ENCODE measurements around the gene DNAH17. TPM values are rescaled to one million over a fixed set of nuclear protein-coding genes. Genes with fewer than 3 reads are reported as not detected.

Gene DNAH17
- total and polyA plus RNA-seq, 2 donors (not counting 3 experiments of a cell fraction or from before 2014, with no cell fraction given): not detected

- no peak overlapping the region for H3K27ac ChIP-seq (ENCODE audit: insufficient read depth, low read depth, low read length)
- no peaks in the 10 kb centered on the region for H3K79me2 ChIP-seq (ENCODE audit: control insufficient read depth, insufficient read depth, low read length)
- H3K36me3 ChIP-seq (ENCODE audit: control insufficient read depth in 2 of 2, extremely low read depth in 1 of 2, insufficient read depth in 2 of 2, low read length in 2 of 2): no peaks in the 10 kb centered on the region
- intact Hi-C loops (cut with micrococcal nuclease) (no loop called here), dilution Hi-C loops (cut with MboI; ENCODE audit: extremely low pct_ligation_motif_present, low sequenced_read_pairs) (no loop called here)
- H2AFZ ChIP-seq (ENCODE audit: low read depth, low read length): no peak overlapping the region
- H3K27me3 ChIP-seq (ENCODE audit: control insufficient read depth in 2 of 2, insufficient read depth in 2 of 2, low read length in 2 of 2): peaks cover 3 to 5% of the 10 kb centered on the region in 2 experiments
- CTCF ChIA-PET: no interaction called here
- no peaks in the 10 kb centered on the region for H3K4me1 ChIP-seq (ENCODE audit: control insufficient read depth, extremely low read depth, insufficient read depth, low read length)
- H3K9ac ChIP-seq (replicated peaks; ENCODE audit: extremely low read depth, insufficient read depth, low read length): no peak overlapping the region
- no peaks in the 10 kb centered on the region for H3K9me3 ChIP-seq (replicated peaks; ENCODE audit: control insufficient read depth, insufficient read depth, low read length)
- no peak for TF ChIP-seq POLR2A (IDR thresholded peaks at IDR 0.05; ENCODE audit: low read depth, low read length)
- no peak for TF ChIP-seq CTCF (IDR thresholded peaks at IDR 0.05; ENCODE audit: extremely low read depth in 1 of 2, insufficient read depth in 1 of 2, low read depth in 1 of 2, low read length in 2 of 2)
- no peak for TF ChIP-seq FOS (IDR thresholded peaks at IDR 0.05; ENCODE audit: borderline replicate concordance, insufficient read depth, low read length)
- no peak for TF ChIP-seq EZH2 (IDR thresholded peaks at IDR 0.05; ENCODE audit: borderline replicate concordance, low read depth, low read length, severe bottlenecking)
- TF ChIP-seq MYC (IDR thresholded peaks at IDR 0.05; ENCODE audit: low read depth, low read length): no peak
- no peak for TF ChIP-seq MAX (IDR thresholded peaks at IDR 0.05; ENCODE audit: insufficient read depth, insufficient read length)
- no peak for TF ChIP-seq JUN (IDR thresholded peaks at IDR 0.05; ENCODE audit: borderline replicate concordance, insufficient read depth, insufficient read length, low read depth)
- no peak for TF ChIP-seq GATA2 (IDR thresholded peaks at IDR 0.05; ENCODE audit: insufficient read depth, insufficient read length, low read depth, low read length)
- TF ChIP-seq POLR2AphosphoS5 (IDR thresholded peaks at IDR 0.05; ENCODE audit: insufficient read depth, low read depth, low read length): no peak
- H3K9me1 ChIP-seq (replicated peaks; ENCODE audit: control insufficient read depth, extremely low read depth, insufficient read depth, low read length): no peaks in the 10 kb centered on the region
- no peak overlapping the region for H3K4me2 ChIP-seq (ENCODE audit: insufficient read depth, low read length)
- DNase-seq (ENCODE audit: low read depth, low spot score): no peak
- POLR2A ChIA-PET: no interaction called here
- H4K20me1 ChIP-seq (replicated peaks; ENCODE audit: control insufficient read depth, extremely low read depth, insufficient read depth, low read length): no peaks in the 10 kb centered on the region
- no peak for FAIRE-seq
- no TSS peak for BruUV-seq (replicated peaks)
- no peak overlapping the region for H3K4me3 ChIP-seq (replicated peaks in 1 of 3; ENCODE audit: insufficient read depth in 1 of 3, low read depth in 1 of 3, low read length in 3 of 3)
These were observed 38.4 kb upstream of the DNAH17 start for GRCh38 chr17:78615631-78616030.

Measured in endothelial cell of umbilical vein (primary cell).